GM18520 (cell line): ENCODE results near the gene CTU2.
"Not testable (repeated sequence)": the region's sequence is repeated elsewhere in the genome, so short reads cannot be mapped to it uniquely, and the experiment has no call there.

Experiments used
- ATAC-seq: cut with Tn5 transposase; IDR thresholded peaks from one replicate; pipeline ENCODE4 v1.9.1; 2021; ENCODE audit not compliant: unreplicated experiment

Gene CTU2

GRCh38 chr16:88706229-88706964, at the start of gene CTU2, which contains the start of gene RNF166:
Gene CTU2 (plus strand): TSS chr16:88706503. CDS start chr16:88706531, 28 bp downstream.
Gene RNF166 (minus strand): TSS chr16:88706408. CDS start chr16:88706325, 83 bp downstream.
- ATAC-seq, result peak; percentile 57

- ATAC-seq, result no peak
These were observed 48.9 kb upstream of the CTU2 start for GRCh38 chr16:88657371-88657770.

GRCh38 chr16:88658714-88659113, 47.6 kb upstream of the CTU2 start:
- ATAC-seq, result no peak

- no peak for ATAC-seq
These were observed 47.1 kb upstream of the CTU2 start for GRCh38 chr16:88659160-88659559.

- no peak for ATAC-seq
These were observed 44.8 kb upstream of the CTU2 start for GRCh38 chr16:88661468-88661867.

- ATAC-seq, result peak; percentile 1
These were observed 44.0 kb upstream of the CTU2 start for GRCh38 chr16:88662222-88662842.

- ATAC-seq, result peak; percentile 93
These were observed 43.3 kb upstream of the CTU2 start, which contains the start of gene MVD for GRCh38 chr16:88662843-88663606. Gene MVD (minus strand): TSS chr16:88663091. CDS start chr16:88663080, 11 bp downstream.

- ATAC-seq, result no peak
These were observed 41.2 kb upstream of the CTU2 start for GRCh38 chr16:88665148-88665547.

GRCh38 chr16:88665570-88665969, 40.7 kb upstream of the CTU2 start:
- ATAC-seq, result no peak

- ATAC-seq, result no peak
These were observed 38.8 kb upstream of the CTU2 start for GRCh38 chr16:88667461-88667860.

GRCh38 chr16:88669493-88669892, 36.8 kb upstream of the CTU2 start:
- ATAC-seq, result not testable (repeated sequence)

GRCh38 chr16:88669980-88670379, 36.3 kb upstream of the CTU2 start:
- ATAC-seq, result no peak

- no peak for ATAC-seq
These were observed 34.5 kb upstream of the CTU2 start for GRCh38 chr16:88671806-88672205.

- no peak for ATAC-seq
These were observed 33.5 kb upstream of the CTU2 start for GRCh38 chr16:88672776-88673175.

- no peak for ATAC-seq
These were observed 32.5 kb upstream of the CTU2 start for GRCh38 chr16:88673716-88674379.

GRCh38 chr16:88676502-88677242, 29.6 kb upstream of the CTU2 start:
- ATAC-seq, result no peak

GRCh38 chr16:88677721-88678120, 28.6 kb upstream of the CTU2 start:
- ATAC-seq, result no peak

GRCh38 chr16:88678224-88678979, 27.9 kb upstream of the CTU2 start:
- ATAC-seq, result no peak

- no peak for ATAC-seq
These were observed 25.7 kb upstream of the CTU2 start for GRCh38 chr16:88680554-88681083.
